A549 (cell line): Measurements from ENCODE around the gene OR7G3. TPM values are rescaled to one million over a fixed set of nuclear protein-coding genes. Genes with fewer than 3 reads are reported as not detected.

ENCODE experiments used
- ATAC-seq, 2 experiments: fragments of 200-7000 bp in 1 of 2; fragments of >200 bp in 1 of 2; cut with Nextera tagmentation in 1 of 2; cut with Tn5 transposase in 1 of 2; 3 replicates each; pipeline versions ENCODE4 v1.8.0 to v1.9.1; 2018 to 2020; ENCODE audit warnings: mild to moderate bottlenecking in 1 of 2, moderate library complexity in 1 of 2
- CTCF ChIA-PET: fragments of 300-600 bp; sonication (Branson Sonifier 250); formaldehyde crosslinking; extraction: SDS; loops from one replicate; lab custom pipeline; 2021; ENCODE audit warnings: antibody characterized with exemption, inconsistent platforms; lab: Yijun Ruan, JAX
- POLR2A ChIA-PET: fragments of 350-600 bp; formaldehyde crosslinking; extraction: SDS; loops from one replicate; lab custom pipeline; 2021; ENCODE audit warnings: antibody characterized with exemption, inconsistent platforms; lab: Yijun Ruan, JAX
- DNase-seq, 2 experiments: peaks; one replicate each; pipeline versions ENCODE4 v3.0.0 to v3.0.0-alpha.2; 2011 to 2016; ENCODE audit warnings: low read depth in 1 of 2, low spot score in 1 of 2
- FAIRE-seq: peaks from 2 replicates; lab custom pipeline; 2011; peaks lifted over from hg19 to GRCh38; lab: Jason Lieb, UNC
- H3K27ac ChIP-seq, 2 experiments: fragments of >200 bp; sonication (Bioruptor Twin); formaldehyde crosslinking; 3 replicates each; pipeline ENCODE4 v1.5.1; 2016 to 2017
- H3K4me1 ChIP-seq: fragments of >200 bp; sonication (Bioruptor Twin); formaldehyde crosslinking; 3 replicates; pipeline ENCODE4 v1.6.1; 2016
- H3K4me2 ChIP-seq: fragments of >200 bp; sonication (Bioruptor Twin); formaldehyde crosslinking; 3 replicates; pipeline ENCODE4 v1.6.1; 2016
- H3K4me3 ChIP-seq: fragments of >200 bp; sonication (Bioruptor Twin); formaldehyde crosslinking; 3 replicates; pipeline ENCODE4 v1.5.1; 2016
- H3K9me3 ChIP-seq: fragments of >200 bp; sonication (Bioruptor Twin); formaldehyde crosslinking; 3 replicates; pipeline ENCODE4 v1.6.1; 2016
- BHLHE40 ChIP-seq: IDR thresholded peaks from 2 replicates; pipeline ENCODE4 v1.6.1; 2012; ENCODE audit warnings: low read depth, low read length, inconsistent platforms
- CBX2 ChIP-seq: fragments of 200-600 bp; sonication (generic); IDR thresholded peaks from 2 replicates; pipeline ENCODE4 v1.6.1; 2016; ENCODE audit warnings: low read depth, mild to moderate bottlenecking, borderline replicate concordance
- CBX8 ChIP-seq: fragments of 200-600 bp; sonication (generic); IDR thresholded peaks from 2 replicates; pipeline ENCODE4 v1.6.1; 2016
- CHD4 ChIP-seq: fragments of 200-600 bp; sonication (generic); IDR thresholded peaks from 2 replicates; pipeline ENCODE4 v1.6.1; 2016; ENCODE audit warnings: antibody characterized with exemption, mild to moderate bottlenecking, borderline replicate concordance
- EHMT2 ChIP-seq: fragments of 200-600 bp; sonication (generic); IDR thresholded peaks from 2 replicates; pipeline ENCODE4 v1.6.1; 2016; ENCODE audit warnings: antibody characterized with exemption, low read depth, mild to moderate bottlenecking, moderate library complexity
- EP300 ChIP-seq, 2 experiments: fragments of >200 bp; sonication (Bioruptor Twin); formaldehyde crosslinking; IDR thresholded peaks; 2 replicates in 1 of 2; 3 replicates in 1 of 2; pipeline ENCODE4 v1.6.1; 2016 to 2017
- ESRRA ChIP-seq: fragments of 150-350 bp; IDR thresholded peaks from 2 replicates; pipeline ENCODE4 v1.6.1; 2014; ENCODE audit warnings: mild to moderate bottlenecking, low read length, borderline replicate concordance
- FOXS1 ChIP-seq: fragments of 250-450 bp; sonication (Bioruptor Pico); IDR thresholded peaks from 2 replicates; pipeline ENCODE4 v1.5.0; 2020; ENCODE audit warnings: mild to moderate bottlenecking, moderate library complexity
- HDAC2 ChIP-seq: fragments of 200-600 bp; sonication (generic); IDR thresholded peaks from 2 replicates; pipeline ENCODE4 v1.6.1; 2016
- HOXA7 ChIP-seq: fragments of 250-450 bp; sonication (Bioruptor Pico); IDR thresholded peaks from 2 replicates; pipeline ENCODE4 v1.5.0; 2020; ENCODE audit warnings: mild to moderate bottlenecking, moderate library complexity
- HOXB13 ChIP-seq: fragments of 250-450 bp; sonication (Bioruptor Pico); IDR thresholded peaks from 2 replicates; pipeline ENCODE4 v1.5.0; 2020; ENCODE audit warnings: low read depth, mild to moderate bottlenecking, moderate library complexity
- HOXB5 ChIP-seq: fragments of 250-450 bp; sonication (Bioruptor Pico); IDR thresholded peaks from 2 replicates; pipeline ENCODE4 v1.5.0; 2020; ENCODE audit warnings: mild to moderate bottlenecking, moderate library complexity
- KDM1A ChIP-seq: fragments of 200-600 bp; sonication (generic); IDR thresholded peaks from 2 replicates; pipeline ENCODE4 v1.6.1; 2016; ENCODE audit warnings: low read depth, mild to moderate bottlenecking
- KDM5A ChIP-seq: fragments of 200-600 bp; sonication (generic); IDR thresholded peaks from 2 replicates; pipeline ENCODE4 v1.6.1; 2016; ENCODE audit warnings: antibody characterized with exemption, mild to moderate bottlenecking
- MYC ChIP-seq: IDR thresholded peaks from 2 replicates; pipeline ENCODE4 v1.6.1; 2012; ENCODE audit warnings: mild to moderate bottlenecking, inconsistent platforms, low read length, improper control_type of control experiment, borderline replicate concordance
- POLR2AphosphoS2 ChIP-seq: conservative IDR thresholded peaks from 2 replicates; pipeline ENCODE4 v1.6.1; 2012; ENCODE audit warnings: low read length, improper control_type of control experiment, inconsistent platforms
- RARB ChIP-seq: fragments of 250-450 bp; sonication (Bioruptor Pico); IDR thresholded peaks from 2 replicates; pipeline ENCODE4 v1.8.0; 2021; ENCODE audit warnings: mild to moderate bottlenecking, moderate library complexity
- RCOR1 ChIP-seq: fragments of 150-350 bp; IDR thresholded peaks from 2 replicates; pipeline ENCODE4 v1.6.1; 2014; ENCODE audit warnings: antibody characterized with exemption, low read length, low read depth
- RFX5 ChIP-seq: fragments of 450-650 bp; IDR thresholded peaks from 2 replicates; pipeline ENCODE4 v1.7.1; 2014; ENCODE audit warnings: antibody characterized with exemption, mild to moderate bottlenecking, moderate library complexity
- SMC3 ChIP-seq: fragments of >200 bp; sonication (Bioruptor Twin); formaldehyde crosslinking; IDR thresholded peaks from 3 replicates; pipeline ENCODE4 v1.6.1; 2018; ENCODE audit warnings: inconsistent platforms
- SREBF2 ChIP-seq: fragments of 450-650 bp; IDR thresholded peaks from 2 replicates; pipeline ENCODE4 v1.6.1; 2014; ENCODE audit warnings: mild to moderate bottlenecking, moderate library complexity
- TFCP2L1 ChIP-seq: fragments of 250-450 bp; sonication (Bioruptor Pico); IDR thresholded peaks from 2 replicates; pipeline ENCODE4 v1.5.0; 2021; ENCODE audit warnings: mild to moderate bottlenecking
- ZFP36 ChIP-seq: fragments of 450-650 bp; IDR thresholded peaks from 2 replicates; pipeline ENCODE4 v1.6.1; 2014; ENCODE audit warnings: borderline replicate concordance; ENCODE audit not compliant: partially characterized antibody
- ZNF302 ChIP-seq: fragments of 250-450 bp; sonication (Bioruptor Pico); IDR thresholded peaks from 2 replicates; pipeline ENCODE4 v1.9.0; 2021; ENCODE audit warnings: inconsistent platforms, mild to moderate bottlenecking, moderate library complexity
- WGBS: methylation state at CpG from one replicate; pipeline ENCODE4 v1.1.6; 2017; ENCODE audit errors: missing lambda C conversion rate; 5-methylcytosine and 5-hydroxymethylcytosine counted together
- polyA minus RNA-seq: library from RNA; depleted of rRNA, polyadenylated mRNA; stranded (reverse); fragments of >200 nt; gene quantifications from 2 replicates; pipeline ENCODE4 v1.2.3, GENCODE V29; 2011; rRNA and poly(A)+ RNA removed
- polyA plus RNA-seq, 4 experiments: library from polyadenylated mRNA; depleted of rRNA in 3 of 4; stranded (reverse); fragments of >200 nt; fragmentation: RNase III in 1 of 4; extraction: RNeasy Plus Mini Kit Qiagen cat#74134 plus additional on column Dnase treatment in 1 of 4; gene quantifications; 2 replicates in 3 of 4; 3 replicates in 1 of 4; pipeline ENCODE4 v1.2.3, GENCODE V29; 2011 to 2017
- TF ChIP-seq, protein P1 (sequence below): IDR thresholded peaks from 2 replicates; pipeline ENCODE4 v1.6.1; 2012
- TF ChIP-seq, protein P2 (sequence below): fragments of >200 bp; sonication (Bioruptor Twin); formaldehyde crosslinking; IDR thresholded peaks from 3 replicates; pipeline ENCODE4 v1.6.1; 2016

Gene OR7G3
- polyA plus RNA-seq (2011; rRNA removed) (not detected in 2 replicates), polyA plus RNA-seq (2017; fragmentation: RNase III; extraction: RNeasy Plus Mini Kit Qiagen cat#74134 plus additional on column Dnase treatment) (not detected in 3 replicates), polyA minus RNA-seq (not detected in 2 replicates)
- not detected in 2 replicates for polyA plus RNA-seq (2012; cell fraction: cytosol; rRNA removed)
- not detected in 2 replicates for polyA plus RNA-seq (2012; cell fraction: nucleus; rRNA removed)

DNA sequence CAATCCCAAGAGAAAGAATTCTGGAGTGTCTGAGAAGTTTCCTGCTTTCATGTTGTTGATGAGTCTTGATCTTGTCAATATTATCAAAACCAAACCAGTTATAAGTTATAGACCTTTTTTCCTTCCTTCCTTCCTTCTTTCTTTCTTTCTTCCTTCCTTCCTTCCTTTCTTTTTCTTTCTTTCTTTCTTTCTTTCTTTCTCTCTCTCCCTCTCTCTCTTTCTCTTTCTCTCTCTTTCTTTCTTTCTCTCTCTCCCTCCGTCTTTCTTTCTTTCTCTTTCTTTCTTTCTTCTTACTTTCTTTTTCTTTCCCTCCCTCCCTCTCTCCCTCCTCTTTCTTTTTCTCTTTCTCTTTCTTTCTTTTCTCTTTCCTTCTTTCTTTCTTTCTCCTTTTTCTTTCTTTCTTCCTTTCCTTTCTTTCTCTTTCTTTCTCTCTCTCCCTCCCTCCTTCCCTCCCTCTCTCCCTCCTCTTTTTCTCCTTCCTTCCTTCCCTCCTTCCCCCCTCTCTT is at the start of gene OR7G3:
Gene OR7G3 (minus strand): TSS at position 51 of the 506 bp plus-strand sequence. CDS start 0 bp downstream, at position 51.
- TF ChIP-seq ZFP36, result no peak
- no peak for TF ChIP-seq TFCP2L1
- no peak for TF ChIP-seq CBX2
- TF ChIP-seq, all 56 proteins: peak for 0
- Histone ChIP-seq H3K9me3 (no peaks in the 10 kb centered on the region), H3K4me3 (no peak within 1 kb of the TSS), H3K4me2 (no peak within 1 kb of the TSS), H3K27ac (no peak within 1 kb of the TSS), H3K4me1 (no peaks in the 10 kb centered on the region)
- ChIA-PET POLR2A (no interaction called here), CTCF (no interaction called here)
- FAIRE-seq (no peak), ATAC-seq (no peak), DNase-seq (no peak)
- 17% methylated on average over 1 of the region's 1 CpG for WGBS

DNA sequence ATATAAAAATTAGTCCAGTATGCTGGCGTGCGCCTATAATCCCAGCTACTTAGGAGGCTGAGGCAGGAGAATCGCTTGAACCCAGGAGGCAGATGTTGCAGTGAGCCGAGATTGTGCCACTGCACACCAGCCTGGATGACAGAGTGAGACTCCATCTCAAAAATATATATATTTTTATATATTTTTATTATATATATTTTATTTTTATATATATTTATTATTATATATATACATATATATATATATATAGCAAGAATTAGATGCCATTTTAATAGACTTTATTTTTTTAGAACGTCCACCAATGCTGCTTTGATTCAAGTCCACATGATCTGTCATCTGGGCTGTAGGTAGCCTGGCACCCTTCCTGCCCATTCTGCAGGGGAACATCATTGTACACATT is 48.6 kb upstream of the OR7G3 start:
- no peak overlapping the region for H3K27ac ChIP-seq
- DNase-seq, result no peak
- no peak overlapping the region for H3K4me2 ChIP-seq
- WGBS, result 40% methylated on average over 5 of the region's 5 CpGs
- no peak for FAIRE-seq
- no peak for TF ChIP-seq KDM5A
- no peak for TF ChIP-seq RCOR1
- no peak for TF ChIP-seq EHMT2
- no peak for TF ChIP-seq HOXA7 (CRISPR knock-in tag)
- TF ChIP-seq MYC, result no peak
- TF ChIP-seq TFCP2L1, result no peak
- TF ChIP-seq HOXB5 (CRISPR knock-in tag), result no peak
- no peak for TF ChIP-seq BHLHE40
- TF ChIP-seq, protein P1, sequence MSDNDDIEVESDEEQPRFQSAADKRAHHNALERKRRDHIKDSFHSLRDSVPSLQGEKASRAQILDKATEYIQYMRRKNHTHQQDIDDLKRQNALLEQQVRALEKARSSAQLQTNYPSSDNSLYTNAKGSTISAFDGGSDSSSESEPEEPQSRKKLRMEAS, result no peak
- TF ChIP-seq CHD4, result no peak
- no peak for TF ChIP-seq EP300 (IDR thresholded peaks at IDR 0.05)
- no peak for TF ChIP-seq FOXS1 (CRISPR knock-in tag)
- no peak for TF ChIP-seq SMC3
- TF ChIP-seq, all 56 proteins: peak for 0
- ATAC-seq, result no peak
- H3K9me3 ChIP-seq, result no peaks in the 10 kb centered on the region
- H3K4me3 ChIP-seq, result no peak overlapping the region
- ChIA-PET POLR2A (no interaction called here), CTCF (no interaction called here)
- no peaks in the 10 kb centered on the region for H3K4me1 ChIP-seq

DNA sequence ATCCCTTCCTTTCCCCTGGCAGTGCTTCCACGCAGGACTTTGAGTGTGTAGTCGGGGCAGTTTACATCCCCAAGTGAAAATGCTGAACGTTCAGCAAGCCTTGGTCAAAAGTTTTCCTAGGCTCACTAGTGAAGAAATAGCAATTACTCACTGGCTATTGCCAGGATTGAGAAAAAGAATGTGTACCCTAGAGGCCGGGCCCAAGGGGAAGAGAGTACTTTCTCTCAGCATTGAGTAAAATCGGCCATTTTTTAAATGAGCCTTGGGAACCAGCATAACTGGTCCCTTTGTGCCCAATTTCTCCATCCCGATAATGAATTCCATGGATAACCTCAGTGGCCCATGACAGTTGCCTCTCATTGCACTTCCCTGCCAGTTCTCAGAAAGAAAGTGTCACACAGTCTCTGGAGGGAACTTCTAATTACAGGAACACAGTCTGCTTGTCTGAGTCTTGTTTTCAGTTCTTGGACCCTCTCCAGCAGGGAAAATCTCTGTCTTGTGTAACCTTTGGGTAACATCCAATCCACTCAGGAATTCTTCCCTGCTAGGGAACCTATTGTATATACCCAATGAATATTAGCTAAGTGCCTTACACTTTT is 44.7 kb upstream of the OR7G3 start:
- no peak for FAIRE-seq
- Histone ChIP-seq H3K4me1 (no peaks in the 10 kb centered on the region), H3K4me2 (no peak overlapping the region), H3K27ac (no peak overlapping the region), H3K4me3 (no peak overlapping the region), H3K9me3 (peaks cover 13% of the 10 kb centered on the region; the same call in 2 of the 3 replicates)
- TF ChIP-seq ESRRA (no peak), EP300 (IDR thresholded peaks at IDR 0.05) (no peak), KDM1A (no peak), HOXB13 (CRISPR knock-in tag) (no peak), RARB (CRISPR knock-in tag) (no peak), CBX8 (no peak), CHD4 (no peak), FOXS1 (CRISPR knock-in tag) (no peak), KDM5A (no peak), POLR2AphosphoS2 (no peak), SREBF2 (no peak), RFX5 (no peak), HDAC2 (no peak), ZNF302 (CRISPR knock-in tag) (no peak)
- TF ChIP-seq, protein P2, sequence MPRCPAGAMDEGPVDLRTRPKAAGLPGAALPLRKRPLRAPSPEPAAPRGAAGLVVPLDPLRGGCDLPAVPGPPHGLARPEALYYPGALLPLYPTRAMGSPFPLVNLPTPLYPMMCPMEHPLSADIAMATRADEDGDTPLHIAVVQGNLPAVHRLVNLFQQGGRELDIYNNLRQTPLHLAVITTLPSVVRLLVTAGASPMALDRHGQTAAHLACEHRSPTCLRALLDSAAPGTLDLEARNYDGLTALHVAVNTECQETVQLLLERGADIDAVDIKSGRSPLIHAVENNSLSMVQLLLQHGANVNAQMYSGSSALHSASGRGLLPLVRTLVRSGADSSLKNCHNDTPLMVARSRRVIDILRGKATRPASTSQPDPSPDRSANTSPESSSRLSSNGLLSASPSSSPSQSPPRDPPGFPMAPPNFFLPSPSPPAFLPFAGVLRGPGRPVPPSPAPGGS, result no peak
- TF ChIP-seq, protein P1, result no peak
- ChIA-PET POLR2A (no interaction called here), CTCF (no interaction called here)
- 33% methylated on average over 6 of the region's 6 CpGs for WGBS
- no peak for DNase-seq
- no peak for ATAC-seq
